B cell (primary cell): Measurements from ENCODE around the gene SCN1B. TPM values are rescaled to one million over a fixed set of nuclear protein-coding genes. Genes with fewer than 3 reads are reported as not detected.
"Not testable (repeated sequence)": the region's sequence is repeated elsewhere in the genome, so short reads cannot be mapped to it uniquely, and the experiment has no call there.

Source experiments
- ATAC-seq: fragments of 200-7000 bp; cut with Tn5 transposase; one replicate; pipeline ENCODE4 v1.10.0; 2021; ENCODE audit warnings: low read depth, mild to moderate bottlenecking, moderate number of reproducible peaks, moderate library complexity
- CTCF ChIA-PET: fragments of 350-600 bp; sonication (Branson Sonifier 250); formaldehyde crosslinking; loops from one replicate; lab custom pipeline; 2021; ENCODE audit warnings: antibody characterized with exemption, inconsistent platforms; lab: Charles Lee
- POLR2A ChIA-PET: fragments of 350-600 bp; sonication (Branson Sonifier 250); formaldehyde crosslinking; loops from one replicate; lab custom pipeline; 2021; ENCODE audit warnings: antibody characterized with exemption; lab: Charles Lee
- DNase-seq: peaks from one replicate; pipeline ENCODE4 v3.0.0; 2013
- H2AFZ ChIP-seq: 2 replicates; pipeline ENCODE4 v1.6.1; 2012; ENCODE audit warnings: mild to moderate bottlenecking, low read depth, low read length; ENCODE audit not compliant: insufficient read depth, poor library complexity, severe bottlenecking
- H3K27ac ChIP-seq, 2 donors: 1 replicate in 1 of 2; 2 replicates in 1 of 2; pipeline ENCODE4 v1.5.1; 2012 to 2013; ENCODE audit warnings: low read length in 2 of 2, mild to moderate bottlenecking in 2 of 2, moderate library complexity in 1 of 2
- H3K27me3 ChIP-seq, 4 experiments: fragments of 200-600 bp in 1 of 4; sonication (generic) in 1 of 4; replicated peaks in 1 of 4; 1 replicate in 2 of 4; 2 replicates in 2 of 4; pipeline versions ENCODE4 v1.6.1 to v1.7.0; 2013 to 2016; ENCODE audit warnings: low read length in 3 of 4, mild to moderate bottlenecking in 2 of 4, mixed read lengths in 1 of 4, moderate library complexity in 1 of 4; ENCODE audit not compliant: insufficient read depth in 4 of 4, control insufficient read depth in 3 of 4; ENCODE audit errors: control extremely low read depth in 1 of 4
- H3K36me3 ChIP-seq, 2 experiments: replicated peaks in 1 of 2; 1 replicate in 1 of 2; 2 replicates in 1 of 2; pipeline versions ENCODE4 v1.6.1 to v1.7.1; 2013; ENCODE audit warnings: low read length in 1 of 2; ENCODE audit not compliant: insufficient read depth in 2 of 2, control insufficient read depth in 1 of 2; ENCODE audit errors: control extremely low read depth in 1 of 2, extremely low read depth in 1 of 2
- H3K4me1 ChIP-seq, 2 donors: fragments of 200-600 bp in 1 of 2; sonication (generic) in 1 of 2; 1 replicate in 1 of 2; 2 replicates in 1 of 2; pipeline versions ENCODE4 v1.5.1 to v1.6.1; 2013 to 2017; ENCODE audit warnings: low read length in 2 of 2; ENCODE audit not compliant: control insufficient read depth in 2 of 2, insufficient read depth in 2 of 2
- H3K4me2 ChIP-seq: replicated peaks from 2 replicates; pipeline ENCODE3; 2012; ENCODE audit warnings: mild to moderate bottlenecking, low read depth, low read length; ENCODE audit not compliant: poor library complexity, severe bottlenecking
- H3K4me3 ChIP-seq, 5 experiments: fragments of 200-600 bp in 1 of 5; sonication (generic) in 1 of 5; 1 replicate in 3 of 5; 2 replicates in 2 of 5; pipeline versions ENCODE4 v1.5.1 to v1.7.0; 2011 to 2016; ENCODE audit warnings: low read length in 4 of 5, mild to moderate bottlenecking in 4 of 5, low read depth in 2 of 5, control low read depth in 1 of 5, moderate library complexity in 1 of 5; ENCODE audit not compliant: insufficient read depth in 1 of 5; ENCODE audit errors: control extremely low read depth in 1 of 5, extremely low read depth in 1 of 5
- H3K79me2 ChIP-seq: fragments of 200-600 bp; sonication (generic); one replicate; pipeline ENCODE4 v1.6.0; 2016; ENCODE audit warnings: low read length; ENCODE audit not compliant: control insufficient read depth, insufficient read depth
- H3K9ac ChIP-seq: fragments of 200-600 bp; sonication (generic); 2 replicates; pipeline ENCODE4 v1.6.1; 2017; ENCODE audit warnings: mild to moderate bottlenecking, low read length, moderate library complexity
- H3K9me3 ChIP-seq, 3 donors: one replicate each; pipeline versions ENCODE4 v1.6.1 to v1.7.1; 2013; ENCODE audit warnings: low read length in 2 of 3; ENCODE audit not compliant: control insufficient read depth in 2 of 3, insufficient read depth in 1 of 3; ENCODE audit errors: control extremely low read depth in 1 of 3
- H4K20me1 ChIP-seq: 2 replicates; pipeline ENCODE4 v1.6.0; 2012; ENCODE audit warnings: mild to moderate bottlenecking, low read length; ENCODE audit not compliant: insufficient read depth, control insufficient read depth, poor library complexity, severe bottlenecking
- H3K27ac Mint-ChIP-seq: one replicate; pipeline ENCODE4 v1.8.0; 2021; ENCODE audit warnings: mixed read lengths
- H3K27me3 Mint-ChIP-seq: one replicate; pipeline ENCODE4 v1.8.0; 2021; ENCODE audit warnings: mixed read lengths
- H3K4me1 Mint-ChIP-seq: one replicate; pipeline ENCODE4 v1.8.0; 2021; ENCODE audit warnings: mixed read lengths
- H3K4me3 Mint-ChIP-seq: one replicate; pipeline ENCODE4 v1.8.0; 2021; ENCODE audit warnings: mixed read lengths
- H3K9me3 Mint-ChIP-seq: one replicate; pipeline ENCODE4 v1.8.0; 2022; ENCODE audit warnings: mixed read lengths; ENCODE audit not compliant: insufficient read depth
- EZH2 ChIP-seq: IDR thresholded peaks from 2 replicates; pipeline ENCODE4 v1.6.1; 2012; ENCODE audit warnings: borderline replicate concordance, low read depth, mild to moderate bottlenecking, moderate library complexity, low read length; ENCODE audit not compliant: insufficient read depth, poor library complexity, severe bottlenecking
- WGBS: methylation state at CpG from one replicate; pipeline ENCODE4 v1.1.5; 2013; ENCODE audit warnings: missing lambda C conversion rate; ENCODE audit not compliant: insufficient coverage; 5-methylcytosine and 5-hydroxymethylcytosine counted together
- intact Hi-C: fragments of 100-400 bp; cut with micrococcal nuclease; formaldehyde crosslinking; loops from one replicate; pipeline ENCODE4 v1.10.0; 2022
- polyA plus RNA-seq: library from polyadenylated mRNA; depleted of rRNA; stranded (reverse); fragments of >200 nt; gene quantifications from 2 replicates; pipeline ENCODE4 v1.2.3, GENCODE V29; 2012
- total RNA-seq, 2 donors: library from RNA; stranded (reverse); fragments of 120-200 nt in 1 of 2; gene quantifications; 1 replicate in 1 of 2; 2 replicates in 1 of 2; pipeline versions ENCODE4 v1.2.3 to v1.2.4, GENCODE V29; 2013 to 2022
- TF ChIP-seq, protein P1 (sequence below): fragments of 200-600 bp; IDR thresholded peaks from one replicate; pipeline ENCODE4 v1.8.0; 2022; ENCODE audit warnings: antibody characterized with exemption, mild to moderate bottlenecking

The SCN1B gene
- total and polyA plus RNA-seq, 2 donors (not counting 1 experiment from before 2014, with no cell fraction given), result 0.52 to 0.72 TPM

DNA sequence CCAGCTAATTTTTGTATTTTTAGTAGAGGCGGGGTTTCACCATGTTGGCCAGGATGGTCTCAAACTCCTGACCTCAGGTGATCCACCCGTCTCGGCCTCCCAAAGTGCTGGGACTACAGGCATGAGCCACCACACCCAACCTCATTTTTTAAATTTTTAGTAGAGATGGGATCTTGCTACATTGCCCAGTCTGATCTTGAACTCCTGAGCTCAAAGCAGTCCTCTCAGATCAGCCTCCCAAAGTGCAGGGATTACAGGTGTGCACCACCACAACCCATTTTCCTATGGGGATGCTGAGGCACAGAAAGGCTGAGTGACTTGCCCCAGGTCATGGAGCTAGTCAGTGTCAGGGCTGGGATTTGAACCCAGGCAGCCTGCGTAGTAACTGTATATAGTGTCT lies 21.0 kb downstream of the SCN1B start:
- H2AFZ ChIP-seq, H3K4me3 ChIP-seq, H3K27me3 ChIP-seq, H3K36me3 ChIP-seq, H3K27ac ChIP-seq, POLR2A ChIA-PET, H3K4me1 Mint-ChIP-seq, H3K4me3 Mint-ChIP-seq, intact Hi-C loops, H3K9ac ChIP-seq, H3K4me2 ChIP-seq, H3K4me1 ChIP-seq, H4K20me1 ChIP-seq, H3K9me3 ChIP-seq, ATAC-seq, DNase-seq, H3K79me2 ChIP-seq, H3K9me3 Mint-ChIP-seq, H3K27ac Mint-ChIP-seq: not testable (repeated sequence)
- H3K27me3 Mint-ChIP-seq, result peaks cover 11% of the 10 kb centered on the region
- CTCF ChIA-PET, result interaction anchor here (1.0 kb wide), 1 partner anchor 10 kb away, joined by 4 read pairs; no protein-coding TSS in a partner anchor
- 100% methylated on average over 1 of the region's 4 CpGs for WGBS

DNA sequence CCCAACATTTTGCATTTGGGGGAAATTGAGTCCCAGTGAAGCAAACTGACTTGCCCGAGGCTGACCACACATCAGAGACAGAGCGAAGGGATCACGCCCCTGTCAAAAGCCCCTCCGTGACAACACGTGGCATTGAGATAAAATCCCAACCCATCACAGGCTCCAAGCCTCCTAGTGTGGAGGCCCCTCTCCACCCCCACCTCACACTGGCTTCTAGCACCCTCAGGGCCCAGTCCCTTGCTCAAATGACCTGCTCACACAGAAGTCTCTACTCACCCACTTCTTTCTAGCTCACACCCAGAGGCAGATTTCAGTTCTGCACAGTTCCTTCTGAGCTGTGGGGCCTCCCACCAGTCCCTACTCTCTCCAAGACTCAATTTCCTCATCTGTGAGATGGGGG lies 21.5 kb downstream of the SCN1B start:
- DNase-seq (no peak), ATAC-seq (no peak)
- WGBS, result 98% methylated on average over 5 of the region's 5 CpGs
- Histone ChIP-seq H3K79me2 (no peaks in the 10 kb centered on the region), H3K9ac (no peak overlapping the region), H3K27me3 (no peaks in the 10 kb centered on the region), H3K9me3 (no peaks in the 10 kb centered on the region), H3K27ac (no peak overlapping the region), H3K36me3 (no peaks in the 10 kb centered on the region), H2AFZ (no peak overlapping the region), H3K4me3 (no peak overlapping the region), H4K20me1 (no peaks in the 10 kb centered on the region), H3K4me2 (no peak overlapping the region), H3K4me1 (no peaks in the 10 kb centered on the region)
- H3K4me3 Mint-ChIP-seq, result no peak overlapping the region
- intact Hi-C loops, result no loop called here
- H3K27me3 Mint-ChIP-seq, result peaks cover 11% of the 10 kb centered on the region
- H3K27ac Mint-ChIP-seq, result no peak overlapping the region
- TF ChIP-seq EZH2, result no peak
- TF ChIP-seq, protein P1, sequence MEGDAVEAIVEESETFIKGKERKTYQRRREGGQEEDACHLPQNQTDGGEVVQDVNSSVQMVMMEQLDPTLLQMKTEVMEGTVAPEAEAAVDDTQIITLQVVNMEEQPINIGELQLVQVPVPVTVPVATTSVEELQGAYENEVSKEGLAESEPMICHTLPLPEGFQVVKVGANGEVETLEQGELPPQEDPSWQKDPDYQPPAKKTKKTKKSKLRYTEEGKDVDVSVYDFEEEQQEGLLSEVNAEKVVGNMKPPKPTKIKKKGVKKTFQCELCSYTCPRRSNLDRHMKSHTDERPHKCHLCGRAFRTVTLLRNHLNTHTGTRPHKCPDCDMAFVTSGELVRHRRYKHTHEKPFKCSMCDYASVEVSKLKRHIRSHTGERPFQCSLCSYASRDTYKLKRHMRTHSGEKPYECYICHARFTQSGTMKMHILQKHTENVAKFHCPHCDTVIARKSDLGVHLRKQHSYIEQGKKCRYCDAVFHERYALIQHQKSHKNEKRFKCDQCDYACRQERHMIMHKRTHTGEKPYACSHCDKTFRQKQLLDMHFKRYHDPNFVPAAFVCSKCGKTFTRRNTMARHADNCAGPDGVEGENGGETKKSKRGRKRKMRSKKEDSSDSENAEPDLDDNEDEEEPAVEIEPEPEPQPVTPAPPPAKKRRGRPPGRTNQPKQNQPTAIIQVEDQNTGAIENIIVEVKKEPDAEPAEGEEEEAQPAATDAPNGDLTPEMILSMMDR, result no peak
- ChIA-PET CTCF (no interaction called here), POLR2A (no interaction called here)
- H3K9me3 Mint-ChIP-seq, result no peaks in the 10 kb centered on the region
- no peaks in the 10 kb centered on the region for H3K4me1 Mint-ChIP-seq
